Measurements from ENCODE around the gene PBXIP1. TPM values are rescaled to one million over a fixed set of nuclear protein-coding genes. Genes with fewer than 3 reads are reported as not detected.

The PBXIP1 gene
- polyA plus RNA-seq, 3 donors: 23.1 to 31.7 (median 24.0) TPM

DNA sequence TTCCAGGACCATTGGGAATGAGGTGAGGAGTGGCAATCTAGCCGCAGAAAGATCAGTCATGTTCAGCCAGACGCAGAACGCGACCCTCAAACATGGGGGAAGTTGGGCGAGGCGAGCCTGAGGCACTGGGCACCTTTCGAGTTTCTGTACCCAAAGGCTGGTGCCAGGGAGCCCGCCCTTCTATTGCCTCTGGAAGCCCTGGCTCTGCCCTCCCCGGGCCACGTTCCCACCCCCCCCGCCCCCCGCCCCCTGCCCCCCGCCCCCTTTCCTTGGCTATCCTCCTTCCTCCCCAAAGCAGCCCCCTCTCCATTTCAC, 44.5 kb upstream of the PBXIP1 start:
- TF ChIP-seq, protein P1, sequence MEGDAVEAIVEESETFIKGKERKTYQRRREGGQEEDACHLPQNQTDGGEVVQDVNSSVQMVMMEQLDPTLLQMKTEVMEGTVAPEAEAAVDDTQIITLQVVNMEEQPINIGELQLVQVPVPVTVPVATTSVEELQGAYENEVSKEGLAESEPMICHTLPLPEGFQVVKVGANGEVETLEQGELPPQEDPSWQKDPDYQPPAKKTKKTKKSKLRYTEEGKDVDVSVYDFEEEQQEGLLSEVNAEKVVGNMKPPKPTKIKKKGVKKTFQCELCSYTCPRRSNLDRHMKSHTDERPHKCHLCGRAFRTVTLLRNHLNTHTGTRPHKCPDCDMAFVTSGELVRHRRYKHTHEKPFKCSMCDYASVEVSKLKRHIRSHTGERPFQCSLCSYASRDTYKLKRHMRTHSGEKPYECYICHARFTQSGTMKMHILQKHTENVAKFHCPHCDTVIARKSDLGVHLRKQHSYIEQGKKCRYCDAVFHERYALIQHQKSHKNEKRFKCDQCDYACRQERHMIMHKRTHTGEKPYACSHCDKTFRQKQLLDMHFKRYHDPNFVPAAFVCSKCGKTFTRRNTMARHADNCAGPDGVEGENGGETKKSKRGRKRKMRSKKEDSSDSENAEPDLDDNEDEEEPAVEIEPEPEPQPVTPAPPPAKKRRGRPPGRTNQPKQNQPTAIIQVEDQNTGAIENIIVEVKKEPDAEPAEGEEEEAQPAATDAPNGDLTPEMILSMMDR (IDR thresholded peaks at IDR 0.05): no peak
- Histone ChIP-seq H2AFZ (ENCODE audit: insufficient read depth, low read depth, low read length, poor library complexity, severe bottlenecking) (peak overlapping the region; percentile 48), H3K27ac (ENCODE audit: low read depth in 1 of 2, low read length in 2 of 2) (peak overlapping the region; percentile 87 to 95), H3K36me3 (replicated peaks in 1 of 2; ENCODE audit: control insufficient read depth in 1 of 2, insufficient read depth in 2 of 2, low read length in 2 of 2) (no peaks in the 10 kb centered on the region), H3K27me3 (ENCODE audit: control insufficient read depth in 2 of 2, insufficient read depth in 2 of 2, low read length in 2 of 2) (no peaks in the 10 kb centered on the region), H3K79me2 (ENCODE audit: insufficient read depth, low read length) (peaks cover 56% of the 10 kb centered on the region), H3K4me2 (replicated peaks; ENCODE audit: extremely low read depth, low read length, poor library complexity, severe bottlenecking) (peak overlapping the region; percentile 90), H3K9ac (ENCODE audit: insufficient read depth, low read length, poor library complexity, severe bottlenecking) (peak overlapping the region; percentile 81), H4K20me1 (ENCODE audit: insufficient read depth, low read length) (peaks cover 12% of the 10 kb centered on the region), H3K9me3 (replicated peaks in 1 of 2; ENCODE audit: control insufficient read depth in 1 of 2, insufficient read depth in 1 of 2, low read length in 2 of 2) (no peaks in the 10 kb centered on the region), H3K4me3 (replicated peaks in 1 of 3; ENCODE audit: low read depth in 2 of 3, low read length in 3 of 3) (peak overlapping the region; percentile 67 to 98 (median 77)), H3K4me1 (ENCODE audit: control insufficient read depth in 1 of 2, insufficient read depth in 2 of 2, low read length in 2 of 2) (peaks cover 60 to 71% of the 10 kb centered on the region in 2 donors)
- WGBS (ENCODE audit: insufficient coverage): 0% methylated on average over 4 of the region's 13 CpGs
- H3K36me3 Mint-ChIP-seq: peaks cover 0 to 3% of the 10 kb centered on the region in 2 donors
- DNase-seq: no peak
- H3K9me3 Mint-ChIP-seq: no peaks in the 10 kb centered on the region
- peaks cover 0 to 4% (median 0%) of the 10 kb centered on the region in 3 donors for H3K27me3 Mint-ChIP-seq (ENCODE audit: low read depth in 3 of 3)
- peak overlapping the region; percentile 94 to 96 for H3K4me3 Mint-ChIP-seq
- intact Hi-C loops (cut with micrococcal nuclease): loop anchor here (2.0 to 5.0 kb wide), 4 partner anchors 16 to 62 kb away; partner anchors contain the start of genes PYGO2 (in 2 of the 2), ADAM15 (in 1 of the 2) and EFNA4 (in 1 of the 2)
- H3K4me1 Mint-ChIP-seq: peaks cover 50% of the 10 kb centered on the region
- peak overlapping the region; percentile 87 to 96 (median 90) for H3K27ac Mint-ChIP-seq

DNA sequence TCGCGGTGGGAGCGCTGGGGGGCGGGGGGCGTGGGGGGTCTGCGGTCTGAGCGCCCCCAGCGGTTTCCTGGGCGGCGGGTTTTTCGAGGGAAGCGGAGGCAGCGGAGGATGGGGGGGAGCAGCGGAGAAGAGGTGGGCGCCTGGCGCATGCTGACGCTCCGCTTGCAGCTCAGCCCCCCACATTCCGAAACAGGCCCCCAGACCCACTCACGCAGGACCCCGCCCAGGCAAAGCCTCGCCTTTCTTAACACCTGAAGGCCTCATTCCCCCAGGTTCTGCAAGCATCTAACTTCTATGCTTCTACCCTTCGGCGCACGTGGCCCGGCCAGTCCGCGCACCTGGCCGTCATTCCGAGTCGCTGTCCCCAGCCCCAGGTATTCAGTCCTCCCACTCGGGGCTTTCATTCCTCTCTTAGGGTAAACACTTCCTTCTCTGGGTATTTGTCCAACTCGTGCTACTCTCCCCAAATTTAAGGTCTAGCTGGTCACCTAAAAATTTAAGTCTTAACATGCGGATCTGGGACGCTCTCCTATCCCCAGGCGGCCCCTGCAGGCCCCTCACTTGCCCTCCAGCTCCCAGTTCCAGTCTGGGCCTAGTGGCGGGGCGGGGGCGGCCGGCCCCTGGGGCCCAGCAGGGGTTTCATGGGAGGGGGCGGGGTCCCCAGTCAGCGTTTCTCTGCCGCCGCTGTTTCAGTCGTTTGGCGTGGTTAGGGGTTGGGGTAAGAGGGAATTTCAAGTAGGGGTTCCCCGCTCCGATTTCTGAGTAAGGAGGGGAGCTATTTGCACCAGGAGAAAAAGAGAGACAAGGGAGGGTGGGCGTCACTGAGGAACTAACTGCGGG, 43.9 kb upstream of the PBXIP1 start:
- Mint-ChIP-seq H3K36me3 (peaks cover 0 to 3% of the 10 kb centered on the region in 2 donors), H3K9me3 (no peaks in the 10 kb centered on the region), H3K4me3 (peak overlapping the region; percentile 94 to 96), H3K27ac (peak overlapping the region; percentile 55 to 94 (median 84)), H3K27me3 (ENCODE audit: low read depth in 3 of 3) (peaks cover 0 to 4% (median under 1%) of the 10 kb centered on the region in 3 donors), H3K4me1 (peaks cover 51% of the 10 kb centered on the region)
- peak overlapping the region; percentile 38 for H3K9ac ChIP-seq (ENCODE audit: insufficient read depth, low read length, poor library complexity, severe bottlenecking)
- no peaks in the 10 kb centered on the region for H3K9me3 ChIP-seq (replicated peaks in 1 of 2; ENCODE audit: control insufficient read depth in 1 of 2, insufficient read depth in 1 of 2, low read length in 2 of 2)
- TF ChIP-seq, protein P1 (IDR thresholded peaks at IDR 0.05): no peak
- peaks cover 12% of the 10 kb centered on the region for H4K20me1 ChIP-seq (ENCODE audit: insufficient read depth, low read length)
- H3K36me3 ChIP-seq (replicated peaks in 1 of 2; ENCODE audit: control insufficient read depth in 1 of 2, insufficient read depth in 2 of 2, low read length in 2 of 2): no peaks in the 10 kb centered on the region
- H3K27ac ChIP-seq (ENCODE audit: low read depth in 1 of 2, low read length in 2 of 2): peak overlapping the region; percentile 87 to 95
- peak overlapping the region; percentile 72 for H2AFZ ChIP-seq (ENCODE audit: insufficient read depth, low read depth, low read length, poor library complexity, severe bottlenecking)
- DNase-seq: no peak
- WGBS (ENCODE audit: insufficient coverage): 0% methylated on average over 30 of the region's 50 CpGs
- intact Hi-C loops (cut with micrococcal nuclease): loop anchor here (2.0 to 5.0 kb wide), 4 partner anchors 17 to 63 kb away; partner anchors contain the start of genes PYGO2 (in 2 of the 2), ADAM15 (in 1 of the 2) and EFNA4 (in 1 of the 2)
- peak overlapping the region; percentile 90 for H3K4me2 ChIP-seq (replicated peaks; ENCODE audit: extremely low read depth, low read length, poor library complexity, severe bottlenecking)
- no peaks in the 10 kb centered on the region for H3K27me3 ChIP-seq (ENCODE audit: control insufficient read depth in 2 of 2, insufficient read depth in 2 of 2, low read length in 2 of 2)
- H3K4me1 ChIP-seq (ENCODE audit: control insufficient read depth in 1 of 2, insufficient read depth in 2 of 2, low read length in 2 of 2): peaks cover 60 to 71% of the 10 kb centered on the region in 2 donors
- peak overlapping the region; percentile 67 to 98 (median 77) for H3K4me3 ChIP-seq (replicated peaks in 1 of 3; ENCODE audit: low read depth in 2 of 3, low read length in 3 of 3)
- H3K79me2 ChIP-seq (ENCODE audit: insufficient read depth, low read length): peaks cover 50% of the 10 kb centered on the region
